Stimulated activated CD4-positive, alpha-beta T cell treated with anti-CD3 and anti-CD28 coated beads, TNF-alpha, amount 100 ng/mL, for 48 hours (primary cell): ENCODE results near the gene CSF1R.
"Not testable (repeated sequence)": the region's sequence is repeated elsewhere in the genome, so short reads cannot be mapped to it uniquely, and the experiment has no call there.

Experiments used
- DNase-seq, 3 donors: peaks; one replicate each; pipeline ENCODE4 v3.0.0-alpha.2; 2020; ENCODE audit warnings: low read depth in 3 of 3

The CSF1R gene

GRCh38 chr5:150103678-150104549 lies 17.6 kb upstream of the CSF1R start:
- DNase-seq: no peak

GRCh38 chr5:150101023-150101422 lies 14.7 kb upstream of the CSF1R start:
- DNase-seq: no peak

GRCh38 chr5:150097152-150097551 lies 10.8 kb upstream of the CSF1R start:
- no peak for DNase-seq

GRCh38 chr5:150092159-150092787 lies 5.9 kb upstream of the CSF1R start:
- no peak for DNase-seq

GRCh38 chr5:150085191-150085912 lies 1.0 kb downstream of the CSF1R start:
- DNase-seq: no peak

GRCh38 chr5:150084754-150085153 lies 1.6 kb downstream of the CSF1R start:
- DNase-seq: not testable (repeated sequence)

- no peak for DNase-seq
Measured at GRCh38 chr5:150082889-150083288, 3.5 kb downstream of the CSF1R start.

GRCh38 chr5:150082374-150082773 lies 4.0 kb downstream of the CSF1R start:
- no peak for DNase-seq

GRCh38 chr5:150081541-150082283 lies 4.6 kb downstream of the CSF1R start:
- DNase-seq: no peak

- no peak for DNase-seq
Measured at GRCh38 chr5:150080696-150081435, 5.5 kb downstream of the CSF1R start.

- no peak for DNase-seq
Measured at GRCh38 chr5:150079909-150080461, 6.4 kb downstream of the CSF1R start.

- no peak for DNase-seq
Measured at GRCh38 chr5:150078802-150079689, 7.3 kb downstream of the CSF1R start.

- no peak for DNase-seq
Measured at GRCh38 chr5:150077996-150078801, 8.2 kb downstream of the CSF1R start.

GRCh38 chr5:150077060-150077459 lies 9.3 kb downstream of the CSF1R start:
- DNase-seq: no peak

- DNase-seq: no peak
Measured at GRCh38 chr5:150075806-150076205, 10.5 kb downstream of the CSF1R start.

- no peak for DNase-seq
Measured at GRCh38 chr5:150075233-150075632, 11.1 kb downstream of the CSF1R start.

- no peak for DNase-seq
Measured at GRCh38 chr5:150073677-150074076, 12.7 kb downstream of the CSF1R start.

GRCh38 chr5:150073086-150073625 lies 13.2 kb downstream of the CSF1R start:
- no peak for DNase-seq

- DNase-seq: no peak
Measured at GRCh38 chr5:150070821-150071220, 15.5 kb downstream of the CSF1R start.
